ENCODE results near the gene TSHR. TPM values are rescaled to one million over a fixed set of nuclear protein-coding genes. Genes with fewer than 3 reads are reported as not detected.
"Not testable (repeated sequence)": the region's sequence is repeated elsewhere in the genome, so short reads cannot be mapped to it uniquely, and the experiment has no call there.

TSHR gene
- total RNA-seq = not detected

DNA sequence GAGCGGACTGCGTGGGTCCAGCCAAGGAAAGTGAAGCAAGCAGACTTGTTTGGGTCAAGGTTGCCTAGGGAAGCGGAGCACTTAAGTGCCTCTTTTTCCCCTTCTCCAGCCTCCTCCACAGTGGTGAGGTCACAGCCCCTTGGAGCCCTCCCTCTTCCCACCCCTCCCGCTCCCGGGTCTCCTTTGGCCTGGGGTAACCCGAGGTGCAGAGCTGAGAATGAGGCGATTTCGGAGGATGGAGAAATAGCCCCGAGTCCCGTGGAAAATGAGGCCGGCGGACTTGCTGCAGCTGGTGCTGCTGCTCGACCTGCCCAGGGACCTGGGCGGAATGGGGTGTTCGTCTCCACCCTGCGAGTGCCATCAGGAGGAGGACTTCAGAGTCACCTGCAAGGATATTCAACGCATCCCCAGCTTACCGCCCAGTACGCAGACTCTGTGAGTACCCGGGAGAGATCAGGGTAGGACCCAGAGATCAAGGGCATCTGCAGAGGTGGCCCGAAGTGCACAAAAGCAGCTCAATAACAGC, at the start of gene TSHR:
TSHR (plus strand) TSS at position 206 of the 526 bp plus-strand sequence; CDS start at position 266, 60 bp downstream.
- ChIA-PET POLR2A (no interaction called here), CTCF (interaction anchor here (0.6 to 2.9 kb wide), 8 partner anchors 12 to 499 kb away, joined by 3 to 32 read pairs (median 4); no protein-coding TSS in a partner anchor)

DNA sequence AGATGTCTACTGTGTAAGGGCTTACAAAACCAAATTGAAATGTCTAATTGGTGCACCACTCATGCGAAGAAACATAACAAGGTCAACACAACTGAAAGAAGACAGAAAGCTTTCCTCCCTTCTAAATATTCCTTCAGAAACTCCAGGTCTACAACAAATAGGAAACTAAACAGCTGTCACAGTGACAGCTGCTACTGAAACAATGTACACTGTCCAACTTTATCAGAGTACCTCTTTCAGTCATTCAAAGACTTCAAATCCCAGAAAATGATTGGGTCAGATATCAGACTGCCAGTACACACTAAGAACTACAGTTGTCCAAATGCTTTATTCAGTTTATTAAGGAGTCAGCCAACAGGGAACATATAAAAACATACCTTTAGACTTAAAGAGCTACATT, 49.1 kb upstream of the TSHR start:
- ChIA-PET CTCF (no interaction called here), POLR2A (no interaction called here)

DNA sequence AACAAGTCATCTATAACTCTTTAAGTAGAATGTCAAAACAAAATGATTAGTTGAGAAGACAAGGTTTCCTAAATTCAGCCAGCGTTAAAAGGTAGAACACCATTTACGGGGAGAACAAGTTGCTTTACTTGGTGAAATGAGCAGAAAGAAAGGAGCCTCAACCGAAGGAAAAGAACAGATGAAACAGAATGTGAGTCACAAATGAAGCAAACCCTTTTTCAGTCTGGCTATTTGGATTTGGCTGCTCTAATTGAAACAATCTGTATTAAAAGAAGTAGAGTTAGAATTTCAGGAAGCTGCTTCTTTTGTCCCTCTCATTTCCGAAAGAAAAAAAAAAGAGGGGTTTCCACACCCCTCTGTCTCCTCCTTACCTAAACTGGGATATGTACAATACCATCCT, 48.5 kb upstream of the TSHR start:
- ChIA-PET CTCF (no interaction called here), POLR2A (no interaction called here)

DNA sequence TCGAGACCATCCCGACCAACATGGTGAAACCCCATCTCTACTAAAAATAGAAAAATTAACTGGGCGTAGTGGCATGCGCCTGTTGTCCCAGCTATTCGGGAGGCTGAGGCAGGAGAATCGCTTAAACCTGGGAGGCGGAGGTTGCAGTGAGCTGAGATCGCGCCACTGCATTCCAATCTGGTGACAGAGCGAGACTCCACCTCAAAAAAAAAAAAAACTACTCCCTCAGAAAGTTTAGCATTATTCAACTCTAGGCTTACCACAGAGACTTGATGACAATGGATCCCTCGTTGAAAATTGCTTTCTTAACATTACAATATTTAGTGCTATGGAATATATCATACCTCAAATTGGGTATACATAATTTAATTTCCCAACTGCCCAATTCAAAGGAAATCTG, 43.4 kb upstream of the TSHR start:
- POLR2A ChIA-PET, CTCF ChIA-PET: not testable (repeated sequence)

DNA sequence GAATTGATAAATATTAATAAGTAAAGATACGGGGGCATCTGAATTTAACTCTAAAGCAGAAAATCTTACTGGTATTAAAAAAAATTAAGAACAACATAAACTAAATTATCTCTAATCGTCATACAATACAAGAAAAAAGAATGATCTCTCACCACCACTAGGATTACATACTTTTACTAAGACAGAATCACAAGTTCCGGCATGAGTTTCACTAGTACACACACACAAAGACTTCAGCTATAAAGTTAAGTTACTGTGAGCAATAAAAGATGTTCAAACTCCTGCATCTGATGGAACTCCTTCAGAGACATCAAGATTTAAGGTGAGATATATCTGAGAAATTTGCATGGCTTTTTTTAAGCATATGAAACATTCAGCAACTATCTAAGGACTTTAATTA, 35.8 kb upstream of the TSHR start:
- POLR2A ChIA-PET = no interaction called here
- CTCF ChIA-PET = no interaction called here

DNA sequence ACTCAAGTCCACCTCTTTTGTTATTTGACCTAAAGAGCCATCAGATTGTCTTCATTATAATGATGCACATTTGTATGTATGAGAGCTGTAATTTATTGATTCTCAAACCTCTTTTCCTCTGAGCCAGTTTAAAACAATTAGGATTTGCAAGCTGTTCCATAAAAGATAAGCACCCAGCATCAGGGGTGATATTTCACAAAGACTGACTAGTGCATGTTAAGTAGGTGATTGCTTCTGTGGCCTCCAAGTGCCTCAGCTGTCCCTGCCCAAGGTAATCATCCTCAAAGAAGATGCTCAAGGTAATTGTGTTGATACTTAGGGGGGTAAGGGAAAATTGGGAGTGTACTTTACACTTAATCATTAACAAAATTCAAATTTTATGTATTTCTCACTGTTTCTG, 32.1 kb upstream of the TSHR start:
- CTCF ChIA-PET = no interaction called here
- POLR2A ChIA-PET = no interaction called here

DNA sequence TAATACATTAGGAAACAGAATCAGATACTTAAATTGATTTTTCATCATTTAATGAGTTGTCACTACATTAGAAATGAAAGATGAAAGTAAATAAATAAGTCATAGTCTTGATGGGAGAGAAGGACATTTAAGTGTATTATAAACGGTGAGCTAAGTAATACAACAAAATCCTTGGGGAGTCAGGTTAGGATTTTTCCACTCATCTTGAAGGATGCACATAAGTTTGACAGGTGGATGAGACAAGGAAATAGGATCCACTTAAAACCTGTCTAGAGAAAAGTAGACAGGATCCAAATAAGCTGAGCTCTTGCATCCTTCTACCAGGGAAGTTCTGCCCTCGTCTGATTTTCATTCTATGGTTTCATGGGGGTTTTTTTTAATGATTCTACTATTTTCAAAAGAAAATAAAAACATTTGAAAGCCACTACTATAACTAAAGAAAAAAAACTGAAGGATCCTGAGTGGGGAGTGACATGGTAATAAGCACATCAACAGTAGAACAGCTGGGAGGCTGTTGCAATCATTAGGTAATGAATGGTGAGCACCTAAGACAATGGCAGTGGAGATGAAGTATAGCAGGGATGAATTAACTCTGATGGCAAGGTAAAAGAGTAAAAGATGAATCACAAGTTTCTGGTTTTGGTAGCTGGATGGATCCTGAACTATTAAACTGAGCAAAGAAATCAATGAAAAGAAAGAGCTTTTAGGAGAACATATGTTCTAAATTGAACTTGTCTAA, 30.9 kb upstream of the TSHR start:
- POLR2A ChIA-PET = no interaction called here
- CTCF ChIA-PET = interaction anchor here (1.3 kb wide), 1 partner anchor 63 kb away, joined by 3 read pairs; no protein-coding TSS in a partner anchor

DNA sequence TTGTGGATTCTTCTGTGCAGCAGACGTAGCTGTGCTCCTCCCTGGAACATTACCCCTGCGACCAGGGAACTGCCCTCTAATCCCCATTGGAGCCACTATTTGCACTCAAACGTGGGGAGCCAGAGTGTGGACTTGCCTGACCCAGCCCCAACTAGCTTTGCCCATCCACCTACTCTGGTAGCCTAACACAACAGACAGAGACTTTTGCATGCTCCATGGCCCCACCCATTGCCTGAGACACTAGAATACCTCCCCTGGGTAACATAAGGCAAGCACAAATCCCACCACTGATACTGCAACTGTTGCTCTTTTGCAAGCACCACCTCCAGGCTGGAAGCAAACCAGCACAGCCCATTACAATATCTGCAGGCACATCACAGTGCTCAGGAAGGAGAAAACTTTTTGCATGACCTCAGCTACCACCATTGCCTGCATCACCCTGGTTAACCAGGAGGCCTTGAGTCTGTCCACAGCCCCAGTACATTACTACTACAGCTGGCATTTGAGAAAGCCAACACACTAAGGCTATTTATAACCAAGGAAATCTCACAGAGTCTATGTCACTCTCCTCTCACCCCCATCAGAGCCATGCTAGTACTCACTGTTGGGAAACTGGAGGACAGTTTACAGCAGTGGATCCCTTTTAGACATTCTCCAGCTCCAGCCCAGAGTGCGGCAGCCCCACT, 28.9 kb upstream of the TSHR start:
- ChIA-PET CTCF (no interaction called here), POLR2A (interaction anchor here (0.6 kb wide), 1 partner anchor 294 kb away, joined by 8 read pairs; the partner anchor contains the start of gene GTF2A1)

DNA sequence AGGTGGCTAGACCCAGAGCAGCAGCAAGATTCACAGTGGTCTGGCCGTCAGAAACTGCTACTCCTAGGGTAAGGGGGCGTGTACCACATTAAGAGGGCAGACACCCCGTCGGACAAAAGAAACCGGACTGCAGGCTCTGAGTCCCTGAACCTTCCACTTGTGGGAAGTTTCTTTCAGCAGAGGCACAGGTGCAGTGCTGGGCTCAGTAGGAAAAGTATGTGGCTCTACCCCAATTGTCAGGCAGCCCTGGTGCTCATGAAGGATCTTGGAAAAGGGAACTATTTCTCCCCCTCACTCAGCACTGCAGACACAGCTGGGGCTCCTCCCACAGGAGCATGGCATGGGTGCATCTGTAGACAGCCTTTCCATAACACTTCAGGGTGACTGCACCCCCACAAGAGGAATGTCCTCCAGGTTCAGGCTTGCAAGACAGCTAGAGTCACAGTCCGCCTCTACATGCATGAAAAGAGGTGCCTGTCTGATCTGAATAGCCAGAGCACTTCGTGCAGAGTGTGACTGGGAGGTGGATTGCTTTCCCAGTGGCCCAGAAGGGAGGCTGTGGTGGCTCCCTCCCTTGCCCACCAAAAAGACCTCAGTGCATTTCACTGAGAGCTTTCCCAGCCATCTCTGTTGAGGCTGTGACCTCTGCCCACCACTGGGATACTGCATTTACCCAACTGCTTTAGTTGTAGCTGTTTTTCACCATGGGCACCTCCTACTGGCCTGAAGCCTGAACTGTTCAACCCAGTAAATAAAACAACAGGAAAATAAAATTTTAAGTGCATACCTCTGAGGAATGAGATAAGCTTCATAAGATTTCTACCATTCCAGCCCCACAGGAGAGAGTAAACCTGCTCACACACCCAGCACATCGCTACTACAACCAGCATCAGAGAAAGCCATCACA, 28.1 kb upstream of the TSHR start:
- ChIA-PET CTCF (no interaction called here), POLR2A (no interaction called here)

DNA sequence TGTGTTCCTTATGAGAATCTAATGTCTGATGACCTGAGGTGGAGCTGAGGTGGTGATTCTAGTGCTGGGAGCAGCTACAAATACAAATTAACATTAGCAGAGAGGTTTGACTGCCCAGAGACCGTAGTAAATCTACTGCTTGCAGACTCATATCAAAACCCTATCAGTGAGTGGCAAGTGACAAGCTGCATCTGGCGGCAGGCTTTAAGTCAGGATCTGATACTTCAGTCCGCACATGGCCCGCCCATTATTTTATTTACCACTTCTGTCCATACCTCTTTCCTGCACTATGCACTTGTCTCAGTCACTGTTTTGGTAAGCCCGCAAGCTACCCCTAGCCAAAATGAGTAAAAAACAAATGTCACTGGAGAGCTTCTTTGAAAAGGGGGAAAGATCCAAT, 25.3 kb upstream of the TSHR start:
- POLR2A ChIA-PET = interaction anchor here (1.3 to 1.8 kb wide), 2 partner anchors 10 to 11 kb away, joined by 5 to 7 read pairs; partner anchors contain the start of gene CEP128
- CTCF ChIA-PET = no interaction called here

DNA sequence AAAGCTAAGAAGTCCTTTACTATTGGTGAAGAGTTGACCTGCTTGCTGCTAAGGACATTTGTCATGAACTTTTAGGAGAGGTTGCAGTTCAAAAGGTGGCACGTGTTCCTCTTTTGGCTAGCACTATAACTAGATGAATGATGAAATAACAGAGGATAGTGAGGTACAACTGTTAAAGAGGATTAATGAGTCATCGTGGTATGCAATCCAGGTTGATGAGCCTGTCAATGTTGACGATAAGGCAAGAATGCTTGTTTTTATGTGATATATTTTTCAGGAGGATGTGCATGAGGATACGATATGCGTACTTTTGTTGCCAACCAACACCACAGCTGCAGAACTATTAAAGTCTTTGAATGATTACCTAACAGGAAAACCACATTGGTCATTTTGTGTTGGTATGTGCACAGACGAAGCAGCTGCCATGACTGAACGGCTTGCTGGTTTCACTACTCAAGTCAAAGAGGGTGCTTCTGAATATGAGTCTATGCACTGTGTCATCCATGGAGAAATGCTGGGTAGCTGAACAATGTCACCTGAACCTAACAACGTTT, 24.5 kb upstream of the TSHR start:
- ChIA-PET POLR2A (interaction anchor here (1.1 to 1.8 kb wide), 3 partner anchors 9 to 16 kb away, joined by 3 to 7 read pairs (median 5); partner anchors contain the start of gene CEP128), CTCF (interaction anchor here (0.6 to 1.5 kb wide), 3 partner anchors 12 to 226 kb away, joined by 4 to 8 read pairs (median 5); partner anchors contain the start of gene TSHR)

DNA sequence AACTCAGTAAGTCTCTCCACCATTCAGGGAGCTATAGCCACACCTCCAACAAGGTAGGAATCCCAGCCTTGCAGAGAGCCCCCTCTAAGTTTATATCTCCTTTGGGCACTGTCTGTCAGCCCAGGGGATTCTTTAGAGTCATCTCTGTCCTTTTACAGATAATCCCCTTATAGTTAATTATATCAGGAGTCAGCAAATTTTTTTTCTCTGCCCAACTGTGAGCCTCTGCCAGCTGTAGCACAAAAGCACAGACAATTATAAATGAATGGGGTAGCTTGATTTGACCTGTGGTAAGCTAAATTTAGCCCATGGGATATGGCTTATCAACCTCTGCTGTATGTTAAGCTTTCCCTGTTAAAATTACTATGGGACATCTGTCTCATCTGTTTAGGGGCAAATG, 22.1 kb upstream of the TSHR start:
- POLR2A ChIA-PET = no interaction called here
- CTCF ChIA-PET = no interaction called here

DNA sequence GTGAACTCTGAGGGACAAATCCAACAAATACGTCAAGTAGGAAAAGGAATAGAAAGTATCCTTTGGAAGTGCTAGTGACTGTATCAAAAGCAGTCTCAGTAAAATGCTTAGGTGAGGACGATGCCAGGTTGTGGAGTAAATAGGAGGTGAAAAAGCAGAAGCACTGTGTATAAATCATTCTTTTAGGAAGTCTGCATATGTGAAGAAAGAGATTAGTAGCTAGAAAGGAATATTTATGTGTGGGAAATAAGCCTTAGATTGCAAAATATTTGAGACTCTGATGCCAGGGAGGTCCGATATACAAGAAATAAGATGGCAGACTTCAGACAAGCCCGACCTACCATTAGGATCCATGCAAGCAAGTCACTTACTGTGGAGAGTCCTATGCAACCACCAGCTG, 21.7 kb upstream of the TSHR start:
- ChIA-PET CTCF (interaction anchor here (1.3 kb wide), 1 partner anchor 26 kb away, joined by 3 read pairs; no protein-coding TSS in a partner anchor), POLR2A (no interaction called here)

DNA sequence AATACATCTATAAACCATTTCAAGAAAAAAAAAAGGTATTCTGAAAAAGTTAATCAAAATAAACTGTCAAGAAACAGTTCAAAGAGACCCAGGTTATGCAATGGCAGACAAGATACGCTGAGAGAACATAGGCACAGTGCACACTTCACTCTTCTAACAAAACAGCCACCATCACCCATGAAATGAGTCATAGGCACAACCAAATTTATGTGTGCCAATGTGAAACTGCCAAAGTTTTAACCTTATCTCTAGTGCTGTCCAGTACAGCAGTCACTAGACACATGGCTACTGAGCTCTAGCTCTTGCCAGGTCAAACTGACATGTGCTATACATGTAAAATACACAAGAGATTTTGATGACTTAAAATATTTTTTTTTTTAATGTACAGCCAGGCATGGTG, 15.3 kb upstream of the TSHR start:
- ChIA-PET CTCF (interaction anchor here (1.0 to 1.4 kb wide), 3 partner anchors 19 to 230 kb away, joined by 3 read pairs; no protein-coding TSS in a partner anchor), POLR2A (interaction anchor here (1.0 kb wide), 1 partner anchor 10 kb away, joined by 5 read pairs; no protein-coding TSS in a partner anchor)

DNA sequence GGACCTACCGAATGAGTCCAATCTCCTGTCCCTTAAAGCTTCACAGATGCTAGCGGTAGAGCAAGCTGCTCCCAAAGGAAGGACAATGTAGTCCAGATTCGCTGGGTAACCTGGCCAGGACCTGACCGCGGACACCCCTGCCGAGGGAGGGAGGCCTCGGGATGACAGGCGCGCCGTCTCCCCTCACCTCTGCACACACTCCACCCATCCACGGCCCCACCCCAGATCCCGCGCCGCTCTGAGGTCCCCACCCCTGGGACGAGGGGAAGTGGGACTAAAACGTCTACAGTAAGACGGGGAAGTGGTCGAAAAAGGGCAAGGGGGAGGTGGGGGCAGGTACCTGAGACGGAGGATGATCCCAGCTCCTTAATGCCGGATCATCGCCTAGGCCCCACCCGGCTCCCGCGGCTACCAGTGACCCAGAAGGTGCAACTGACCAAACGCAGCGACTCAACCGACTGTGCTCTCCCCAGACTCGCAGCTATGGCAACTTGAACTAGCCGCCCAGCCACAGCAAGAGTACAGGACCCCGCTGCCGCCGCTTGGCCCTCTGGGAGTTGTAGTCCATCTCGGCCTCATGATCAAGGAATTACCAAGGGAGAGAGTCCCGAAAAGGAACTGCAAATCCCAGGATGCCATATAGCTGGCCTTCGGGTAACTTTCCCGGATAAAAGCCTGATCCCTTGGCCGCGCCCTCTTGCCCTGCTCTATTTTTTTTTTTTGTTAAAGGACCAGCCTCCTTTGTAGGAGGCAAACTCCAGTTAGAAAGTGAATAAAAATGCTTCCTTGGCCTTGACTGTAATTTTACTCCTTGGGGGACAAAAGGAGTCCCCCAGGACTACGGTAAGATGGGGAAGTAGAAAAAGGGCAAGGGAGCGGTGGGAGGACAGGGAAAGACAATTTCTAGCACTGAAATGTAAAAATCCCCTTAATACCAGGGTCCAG, 13.9 kb upstream of the TSHR start, which contains the start of gene CEP128:
CEP128 (minus strand) TSS at position 498 of the 945 bp plus-strand sequence.
- ChIA-PET CTCF (interaction anchor here (1.1 to 2.1 kb wide), 4 partner anchors 10 to 229 kb away, joined by 3 to 8 read pairs (median 4); partner anchors contain the start of gene TSHR), POLR2A (interaction anchor here (1.4 to 1.9 kb wide), 2 partner anchors 11 to 280 kb away, joined by 4 to 7 read pairs; partner anchors contain the start of gene GTF2A1)

DNA sequence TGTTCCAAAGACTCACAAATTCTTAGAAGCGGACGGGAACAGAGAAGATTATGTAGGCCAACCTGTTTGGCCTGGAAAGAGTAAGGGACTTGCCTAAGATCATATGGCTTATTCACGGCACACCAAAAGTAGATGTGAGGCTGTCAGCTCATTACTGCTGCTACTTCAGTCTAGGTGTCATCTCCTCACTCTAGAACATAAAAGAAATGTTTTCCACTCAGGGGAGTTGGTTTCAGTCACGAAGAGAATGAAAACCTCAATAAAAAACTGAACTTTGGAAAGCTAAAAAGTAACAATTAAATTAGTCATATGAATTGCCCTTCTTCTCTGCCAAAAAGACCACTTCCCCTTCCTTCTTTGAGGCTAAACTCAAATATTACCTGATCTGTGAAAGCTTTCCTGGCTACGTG, 13.2 kb upstream of the TSHR start:
- POLR2A ChIA-PET = interaction anchor here (0.6 to 1.9 kb wide), 4 partner anchors 11 to 279 kb away, joined by 3 to 7 read pairs (median 4); partner anchors contain the start of gene GTF2A1
- CTCF ChIA-PET = interaction anchor here (1.6 to 2.1 kb wide), 2 partner anchors 11 to 13 kb away, joined by 5 to 8 read pairs; partner anchors contain the start of gene TSHR

DNA sequence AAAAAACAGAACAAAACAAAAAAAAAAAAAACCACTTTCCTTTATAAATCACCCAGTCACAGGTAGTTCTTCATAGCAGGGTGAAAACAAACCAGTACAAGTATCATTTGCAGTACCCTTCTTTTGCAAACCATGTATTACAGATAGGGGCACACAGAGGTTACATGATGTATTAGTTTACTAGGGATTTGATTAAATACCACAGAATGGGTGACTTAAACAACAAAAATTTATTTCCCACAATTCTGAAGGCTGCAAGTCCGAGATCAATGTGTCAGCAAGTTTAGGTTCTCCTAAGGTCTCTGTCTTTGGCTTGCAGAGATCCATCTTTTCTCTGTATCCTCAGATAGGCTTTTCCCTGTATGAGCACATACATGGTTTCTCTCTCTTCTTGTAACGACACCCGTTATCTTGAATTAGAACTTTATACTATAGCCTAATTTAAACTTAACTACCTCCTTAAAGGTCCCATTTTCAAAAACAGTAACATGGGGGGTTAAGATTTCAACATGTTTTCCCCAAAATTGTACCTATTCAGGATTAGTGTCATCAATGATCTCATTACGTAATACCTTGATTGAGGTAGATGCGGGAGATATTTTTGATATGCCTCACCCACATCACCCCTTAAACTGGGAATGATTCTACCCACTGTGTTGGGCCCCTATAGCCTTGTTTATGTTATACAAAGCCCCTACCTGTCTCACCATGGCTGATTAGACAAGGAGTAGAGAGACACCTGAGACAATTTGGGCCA, 10.4 kb upstream of the TSHR start:
- CTCF ChIA-PET = interaction anchor here (0.6 kb wide), 1 partner anchor 238 kb away, joined by 4 read pairs; no protein-coding TSS in a partner anchor
- POLR2A ChIA-PET = no interaction called here

All from activated CD8-positive, alpha-beta memory T cell treated with anti-CD3 and anti-CD28 coated beads for 36 hours (primary cell).